Endothelial cell (in vitro differentiated cells): ENCODE data around the gene FARSA. TPM values are rescaled to one million over a fixed set of nuclear protein-coding genes. Genes with fewer than 3 reads are reported as not detected.
A peak's percentile ranks its signal among the peaks of the same experiment; 100 is the strongest.

Experiments
- DNase-seq: peaks from one replicate; pipeline ENCODE4 v3.0.0; 2021; ENCODE audit warnings: low spot score
- H3K27ac Mint-ChIP-seq: one replicate; pipeline ENCODE4 v1.8.0; 2021; ENCODE audit warnings: mixed read lengths, inconsistent platforms; ENCODE audit not compliant: unreplicated experiment
- H3K27me3 Mint-ChIP-seq: one replicate; pipeline ENCODE4 v1.8.0; 2021; ENCODE audit warnings: mild to moderate bottlenecking, moderate library complexity, mixed read lengths, inconsistent platforms; ENCODE audit not compliant: unreplicated experiment
- H3K36me3 Mint-ChIP-seq: one replicate; pipeline ENCODE4 v1.8.0; 2021; ENCODE audit warnings: mild to moderate bottlenecking, low read depth, mixed read lengths, inconsistent platforms; ENCODE audit not compliant: unreplicated experiment
- H3K4me1 Mint-ChIP-seq: one replicate; pipeline ENCODE4 v1.8.0; 2021; ENCODE audit warnings: mild to moderate bottlenecking, mixed read lengths, inconsistent platforms; ENCODE audit not compliant: unreplicated experiment
- H3K4me3 Mint-ChIP-seq: one replicate; pipeline ENCODE4 v1.8.0; 2021; ENCODE audit warnings: mild to moderate bottlenecking, mixed read lengths, inconsistent platforms; ENCODE audit not compliant: unreplicated experiment
- H3K9me3 Mint-ChIP-seq: one replicate; pipeline ENCODE4 v1.8.0; 2021; ENCODE audit warnings: mixed read lengths, inconsistent platforms; ENCODE audit not compliant: unreplicated experiment
- CTCF ChIP-seq: fragments of 200-600 bp; sonication (generic); IDR thresholded peaks from one replicate; pipeline ENCODE4 v1.5.0; 2021; ENCODE audit warnings: antibody characterized with exemption; ENCODE audit not compliant: unreplicated experiment
- microRNA-seq: library from miRNA; unstranded; fragments of <30 nt; microRNA quantifications from one replicate; pipeline ENCODE4, GENCODE V29; 2020; ENCODE audit not compliant: unreplicated experiment
- total RNA-seq: library from RNA; stranded (reverse); fragmentation: NEBNext Ultra II Directional; extraction: Animal tissue kit (Norgen Biotek cat#: 25700); gene quantifications from one replicate; pipeline ENCODE4 v1.2.1, GENCODE V29; 2021; ENCODE audit not compliant: unreplicated experiment

Gene FARSA
- total RNA-seq, 1 donor from 2014 or later: 45.8 TPM

GRCh38 chr19:12873891-12874745, 59.4 kb downstream of the FARSA start:
- H3K4me1 Mint-ChIP-seq: no peaks in the 10 kb centered on the region

GRCh38 chr19:12872941-12873890, 60.3 kb downstream of the FARSA start:
- peaks cover 15% of the 10 kb centered on the region for H3K36me3 Mint-ChIP-seq
- DNase-seq: no peak
- no peak overlapping the region for H3K4me3 Mint-ChIP-seq
- TF ChIP-seq CTCF: no peak
- H3K4me1 Mint-ChIP-seq: no peaks in the 10 kb centered on the region
- no peak overlapping the region for H3K27ac Mint-ChIP-seq
- H3K9me3 Mint-ChIP-seq: no peaks in the 10 kb centered on the region
- peaks cover 6% of the 10 kb centered on the region for H3K27me3 Mint-ChIP-seq

More at GRCh38 chr19:12873891-12874745, 59.4 kb downstream of the FARSA start:
- no peak for TF ChIP-seq CTCF
- Mint-ChIP-seq H3K4me3 (no peak overlapping the region), H3K27ac (no peak overlapping the region), H3K9me3 (no peaks in the 10 kb centered on the region), H3K36me3 (peaks cover 12% of the 10 kb centered on the region), H3K27me3 (peaks cover 3% of the 10 kb centered on the region)
- no peak for DNase-seq

Small RNA genes within 50 kb of the gene (microRNA-seq; reads per million reads assigned to microRNA genes)
- gene MIR5695 (not detected), gene MIR6515 (4.7 reads per million, percentile 48 among the genes with 10 or more reads in this experiment)

Other genes with a start within 250 kb of the FARSA start
- gene GNG14, start 245.7 kb downstream of the FARSA start, total RNA-seq: not detected
- 8.0 TPM for gene FBXW9, start 237.1 kb downstream of the FARSA start, total RNA-seq
- gene TNPO2, start 209.8 kb downstream of the FARSA start, total RNA-seq: 68.1 TPM
- 176 TPM for gene TRIR, start 199.0 kb downstream of the FARSA start, total RNA-seq
- gene GET3, start 196.2 kb downstream of the FARSA start, total RNA-seq: 77.9 TPM
- gene BEST2, start 181.9 kb downstream of the FARSA start, total RNA-seq: not detected
- gene HOOK2, start 158.2 kb downstream of the FARSA start, total RNA-seq: 30.3 TPM
- gene JUNB, start 142.2 kb downstream of the FARSA start, total RNA-seq: 20.6 TPM
- gene PRDX2, start 131.9 kb downstream of the FARSA start, total RNA-seq: 215 TPM
- 14.2 TPM for gene THSD8, start 131.6 kb downstream of the FARSA start, total RNA-seq
- gene RNASEH2A, start 127.1 kb downstream of the FARSA start, total RNA-seq: 26.9 TPM
- not detected for gene RTBDN, start 99.1 kb downstream of the FARSA start, total RNA-seq
- 4.1 TPM for gene MAST1, start 95.2 kb downstream of the FARSA start, total RNA-seq
- gene DNASE2, start 52.3 kb downstream of the FARSA start, total RNA-seq: 12.2 TPM
- 0.54 TPM for gene KLF1, start 46.5 kb downstream of the FARSA start, total RNA-seq
- gene GCDH, start 42.6 kb downstream of the FARSA start, total RNA-seq: 20.0 TPM
- not detected for gene SYCE2, start 14.4 kb downstream of the FARSA start, total RNA-seq
- 963 TPM for gene CALR, start 4.9 kb upstream of the FARSA start, total RNA-seq
- 44.7 TPM for gene RAD23A, start 12.2 kb upstream of the FARSA start, total RNA-seq
- 20.8 TPM for gene GADD45GIP1, start 23.5 kb upstream of the FARSA start, total RNA-seq
- 0.69 TPM for gene DAND5, start 35.9 kb upstream of the FARSA start, total RNA-seq
- gene NFIX, start 61.8 kb upstream of the FARSA start, total RNA-seq: 9.9 TPM
- 68.6 TPM for gene LYL1, start 169.1 kb upstream of the FARSA start, total RNA-seq
- gene TRMT1, start 183.0 kb upstream of the FARSA start, total RNA-seq: 54.2 TPM
- gene NACC1, start 184.6 kb upstream of the FARSA start, total RNA-seq: 112 TPM
- 31.8 TPM for gene STX10, start 216.7 kb upstream of the FARSA start, total RNA-seq
- gene IER2, start 216.7 kb upstream of the FARSA start, total RNA-seq: 115 TPM